T-helper 1 cell (primary cell): Measurements from ENCODE around the gene SHISA5.
A peak's percentile ranks its signal among the peaks of the same experiment; 100 is the strongest.
"Not testable (repeated sequence)": the region's sequence is repeated elsewhere in the genome, so short reads cannot be mapped to it uniquely, and the experiment has no call there.

Experiments
- DNase-seq, 5 donors: peaks; one replicate each; pipeline ENCODE4 v3.0.0-alpha.2; 2012 to 2020
- total RNA-seq, 4 donors: gene quantifications; one replicate each; lab custom pipeline; 2026; lab: John Stamatoyannopoulos, UW

The SHISA5 gene, protein sequence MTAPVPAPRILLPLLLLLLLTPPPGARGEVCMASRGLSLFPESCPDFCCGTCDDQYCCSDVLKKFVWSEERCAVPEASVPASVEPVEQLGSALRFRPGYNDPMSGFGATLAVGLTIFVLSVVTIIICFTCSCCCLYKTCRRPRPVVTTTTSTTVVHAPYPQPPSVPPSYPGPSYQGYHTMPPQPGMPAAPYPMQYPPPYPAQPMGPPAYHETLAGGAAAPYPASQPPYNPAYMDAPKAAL
- total RNA-seq = 103 to 126 (median 116) reads per million in 4 donors

DNA sequence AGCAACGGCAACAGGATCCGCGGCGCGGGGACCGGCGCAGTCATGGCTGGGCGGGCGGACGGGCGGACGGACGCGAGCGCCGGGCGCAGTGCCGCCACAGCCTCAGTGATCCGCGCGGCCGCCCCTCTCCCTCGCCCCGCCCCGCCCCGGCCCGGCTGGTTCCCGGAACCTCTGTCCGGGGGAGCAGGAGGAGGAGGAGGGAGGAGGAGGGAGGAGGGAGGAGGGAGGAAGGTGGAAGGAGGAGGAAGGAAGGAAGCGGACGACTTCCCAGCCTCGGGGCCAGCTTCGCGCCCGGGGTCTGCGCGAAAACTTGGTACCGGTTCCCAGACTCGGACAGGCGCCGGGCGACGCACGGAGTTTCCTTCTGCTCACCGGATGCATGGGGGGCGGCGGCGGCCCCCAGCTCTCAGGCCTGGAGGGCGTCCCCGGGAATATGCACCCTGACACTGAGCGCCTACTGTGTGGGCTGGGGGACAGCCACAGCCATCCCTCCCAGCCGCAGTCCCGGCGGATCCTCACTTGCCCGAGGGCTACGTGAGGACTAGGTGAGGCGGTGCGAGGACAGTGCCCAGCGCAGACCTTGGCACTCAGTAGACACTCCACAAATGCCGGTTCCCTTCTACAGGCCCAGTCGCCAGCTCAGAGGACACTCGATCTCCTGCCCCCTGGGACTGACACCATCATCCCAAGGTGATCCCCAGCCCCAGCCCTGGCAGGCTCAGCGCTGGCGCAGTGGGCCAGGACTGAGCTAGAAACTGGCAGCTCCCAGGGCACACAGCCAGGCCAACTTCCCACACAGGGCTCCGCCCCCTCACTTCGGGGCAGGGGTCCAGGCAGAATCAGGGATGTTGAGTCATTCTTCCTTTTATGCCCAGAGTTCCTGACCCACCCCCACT is at the start of gene SHISA5:
SHISA5 (minus strand) TSS at position 124 of the 896 bp plus-strand sequence; CDS start at position 44, 80 bp downstream.
- DNase-seq = peak in 4 of 5 donors; percentile 30 to 57 (median 40)

GRCh38 chr3:48553361-48553760 is 49.4 kb upstream of the SHISA5 start:
- DNase-seq = no peak

- DNase-seq = no peak
Measured at GRCh38 chr3:48552111-48552951, 48.4 kb upstream of the SHISA5 start.

DNA sequence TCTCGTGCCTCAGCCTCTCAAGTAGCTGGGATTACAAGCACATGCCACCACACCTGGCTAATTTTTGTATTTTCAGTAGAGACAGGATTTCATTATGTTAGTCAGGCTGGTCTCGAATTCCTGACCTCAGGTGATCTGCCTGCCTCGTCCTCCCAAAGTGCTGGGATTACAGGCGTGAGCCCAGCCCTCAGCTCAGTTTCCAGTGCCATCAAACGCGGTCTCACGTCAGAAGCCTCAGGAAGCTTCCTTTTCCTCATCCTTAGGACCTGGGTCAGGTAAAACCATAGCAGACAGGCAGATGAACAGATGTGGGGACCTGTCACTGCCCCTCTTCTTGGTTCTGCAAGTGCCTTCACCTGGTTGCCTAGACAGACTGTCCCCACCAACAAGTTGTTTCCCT is 47.7 kb upstream of the SHISA5 start:
- DNase-seq = not testable (repeated sequence)

DNA sequence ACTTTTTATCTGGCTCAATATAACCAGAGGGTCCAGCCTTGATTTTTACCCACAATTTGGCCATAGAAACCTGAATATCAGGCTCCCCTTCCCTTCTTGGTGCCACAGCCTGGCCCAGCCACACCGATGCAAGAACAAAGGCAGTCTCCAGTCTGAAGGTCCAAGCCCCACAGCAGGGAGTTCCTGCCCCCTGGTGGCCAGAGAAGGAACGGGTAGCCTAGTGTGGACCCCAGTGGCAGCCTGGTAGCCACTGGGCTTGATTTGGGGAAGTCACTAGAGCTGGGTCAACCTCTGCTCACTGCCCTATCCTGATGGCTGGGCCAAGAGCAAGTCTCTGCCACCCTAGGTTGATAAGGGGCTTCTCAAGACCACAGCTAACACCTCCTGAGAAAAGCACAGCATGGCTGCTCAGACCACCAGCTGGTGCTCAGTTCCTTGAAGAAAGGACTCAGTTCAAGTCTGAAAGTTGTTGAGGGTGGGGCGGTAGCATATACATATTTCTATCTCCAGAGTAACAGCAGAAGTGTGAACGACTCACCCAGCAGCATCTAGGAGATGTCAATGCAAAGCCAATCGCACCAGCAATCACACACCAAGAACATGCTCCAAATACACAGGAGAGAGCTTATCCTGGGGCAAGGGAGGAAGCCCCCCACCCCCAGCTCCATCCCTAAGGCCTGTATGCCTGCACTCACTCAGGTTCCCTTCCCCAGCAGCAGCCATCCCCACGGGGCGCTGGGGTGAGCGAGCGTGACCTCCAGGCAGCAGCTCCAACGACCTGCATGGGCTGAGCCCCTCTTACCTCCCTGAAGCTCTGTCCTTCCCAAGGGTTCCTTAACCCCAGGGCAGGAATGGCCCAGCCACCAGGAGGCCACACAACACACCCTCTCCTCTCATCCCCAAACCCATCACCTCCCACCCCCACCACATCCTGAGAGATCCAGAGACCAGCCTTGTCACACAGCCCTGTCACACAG is 45.0 kb upstream of the SHISA5 start:
- DNase-seq = peak; percentile 58 to 77 (median 72)

DNA sequence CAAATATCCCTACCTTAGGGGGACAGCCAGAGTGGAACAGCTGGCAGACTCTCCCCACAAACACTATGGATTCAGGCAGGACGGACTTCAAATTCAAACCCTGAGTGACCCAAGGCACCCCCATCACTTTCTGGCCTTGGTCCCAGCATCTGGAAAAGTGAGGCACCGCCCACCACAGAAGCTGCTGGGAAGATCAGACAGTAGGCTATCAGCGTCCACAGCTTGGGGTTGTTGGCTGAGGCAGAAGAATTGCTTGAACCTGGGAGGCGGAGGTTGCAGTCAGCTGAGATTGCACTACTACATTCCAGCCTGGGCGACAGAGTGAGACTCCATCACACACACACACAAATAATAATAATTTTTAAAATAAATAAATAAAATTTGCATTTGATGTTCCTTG is 44.2 kb upstream of the SHISA5 start:
- no peak for DNase-seq

DNA sequence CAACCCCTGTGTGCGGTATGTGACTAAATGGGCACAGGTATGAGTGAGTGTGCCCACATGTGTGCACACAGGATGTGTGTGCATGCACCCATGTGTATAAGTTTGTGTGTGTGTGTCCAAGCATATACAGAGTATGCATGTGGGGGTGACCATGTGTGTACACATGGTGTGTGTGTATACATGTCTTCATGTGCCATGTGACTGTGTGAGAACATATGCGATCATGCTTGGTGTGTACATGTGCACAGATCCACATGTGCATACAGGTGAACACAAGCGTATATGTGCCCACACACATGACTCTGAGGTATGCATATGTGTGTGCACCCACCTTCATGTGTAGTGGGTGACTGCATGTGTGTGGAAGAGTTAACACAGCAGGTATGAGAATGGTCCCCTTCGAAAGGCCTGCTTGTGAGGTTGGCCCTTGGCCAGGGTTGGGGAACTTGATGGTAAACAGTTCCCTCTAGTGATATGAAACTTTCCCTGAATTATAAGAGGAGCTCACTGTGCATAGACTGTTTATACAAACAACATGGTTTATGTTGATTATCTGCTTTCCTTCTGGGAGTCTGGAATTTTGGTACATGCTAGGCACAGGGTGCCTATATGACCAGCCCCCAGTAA is 42.3 kb upstream of the SHISA5 start:
- DNase-seq = no peak

DNA sequence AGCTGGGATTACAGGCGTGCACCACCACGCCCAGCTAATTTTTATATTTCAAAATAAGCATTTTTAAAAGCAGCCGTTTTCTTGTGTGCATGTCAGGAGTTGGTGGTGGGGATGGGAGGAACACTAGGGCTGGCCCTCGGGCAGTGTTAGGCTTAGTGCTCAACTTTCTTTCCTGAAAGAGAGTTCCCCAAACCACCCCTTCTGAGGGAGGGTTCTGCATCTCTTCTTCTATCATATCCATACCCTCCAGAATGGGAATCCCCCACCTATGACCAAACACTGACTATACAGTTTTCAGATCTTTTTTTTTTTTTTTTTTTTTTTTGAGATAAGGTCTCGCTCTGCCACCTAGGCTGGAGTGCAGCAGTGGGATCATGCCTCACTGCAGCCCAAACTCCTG is 40.2 kb upstream of the SHISA5 start:
- DNase-seq = no peak

GRCh38 chr3:48543271-48543866 is 39.4 kb upstream of the SHISA5 start:
- DNase-seq = no peak

DNA sequence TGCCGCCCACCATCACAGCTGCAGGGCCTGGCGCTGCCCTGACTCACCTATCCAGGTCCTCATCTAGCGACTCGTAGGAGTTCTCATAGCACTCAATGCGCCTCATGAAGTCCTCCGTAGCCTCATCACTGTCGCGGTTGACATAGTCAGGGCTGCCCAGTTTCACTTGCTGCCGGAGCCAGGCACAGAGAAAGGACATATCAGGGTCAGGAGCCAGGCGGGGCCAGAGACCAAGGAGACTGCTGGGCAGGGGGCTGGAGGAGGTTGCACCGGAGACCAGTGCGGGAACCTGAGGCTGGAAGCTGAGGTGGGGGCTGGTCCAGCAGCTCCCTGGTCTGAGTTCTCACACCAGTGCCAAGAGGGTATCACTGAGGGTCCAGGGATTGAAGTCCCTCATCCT is 34.5 kb upstream of the SHISA5 start:
- no peak for DNase-seq

GRCh38 chr3:48536785-48537184 is 32.8 kb upstream of the SHISA5 start:
- DNase-seq = no peak

- no peak for DNase-seq
Measured at GRCh38 chr3:48536116-48536515, 32.1 kb upstream of the SHISA5 start.

DNA sequence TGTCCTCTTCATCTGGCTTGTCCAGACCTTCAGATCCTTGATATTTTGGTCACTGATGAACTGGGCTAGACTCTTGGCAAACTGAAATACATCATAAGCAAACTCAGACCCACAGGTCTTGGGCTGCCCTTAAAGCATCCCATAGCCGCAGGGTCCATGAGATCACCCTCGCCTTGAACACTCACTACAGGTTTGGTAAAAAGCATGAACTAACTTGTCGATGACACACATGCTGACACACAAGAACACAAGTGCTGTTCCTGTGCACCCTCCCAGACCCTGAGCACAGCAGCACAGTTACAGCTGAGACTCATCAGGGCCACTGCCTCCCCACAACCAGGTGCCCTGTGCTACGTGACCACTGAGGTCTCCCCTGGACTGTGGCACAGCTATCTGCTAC is 31.6 kb upstream of the SHISA5 start:
- DNase-seq = no peak

GRCh38 chr3:48532977-48533337 is 29.0 kb upstream of the SHISA5 start:
- DNase-seq = no peak

GRCh38 chr3:48532271-48532976 is 28.4 kb upstream of the SHISA5 start:
- no peak for DNase-seq

GRCh38 chr3:48530701-48531100 is 26.7 kb upstream of the SHISA5 start:
- DNase-seq = not testable (repeated sequence)

DNA sequence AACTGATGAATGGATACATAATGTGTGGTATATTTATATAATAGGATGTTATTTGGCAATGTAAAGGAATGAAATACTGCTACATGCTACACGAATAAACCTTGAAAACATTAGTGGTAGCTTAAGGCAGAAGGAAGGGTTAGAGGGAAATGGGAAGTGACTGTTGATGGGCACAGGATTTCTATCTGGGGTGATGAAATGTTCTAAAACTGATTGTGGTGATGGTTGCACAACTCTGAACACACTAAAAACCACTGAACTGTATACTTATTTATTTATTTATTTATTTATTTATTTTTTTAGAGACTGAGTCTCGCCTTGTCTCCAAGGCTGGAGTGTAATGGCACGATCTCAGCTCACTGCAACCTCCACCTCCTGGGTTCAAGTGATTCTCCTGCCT is 24.8 kb upstream of the SHISA5 start:
- DNase-seq = no peak

DNA sequence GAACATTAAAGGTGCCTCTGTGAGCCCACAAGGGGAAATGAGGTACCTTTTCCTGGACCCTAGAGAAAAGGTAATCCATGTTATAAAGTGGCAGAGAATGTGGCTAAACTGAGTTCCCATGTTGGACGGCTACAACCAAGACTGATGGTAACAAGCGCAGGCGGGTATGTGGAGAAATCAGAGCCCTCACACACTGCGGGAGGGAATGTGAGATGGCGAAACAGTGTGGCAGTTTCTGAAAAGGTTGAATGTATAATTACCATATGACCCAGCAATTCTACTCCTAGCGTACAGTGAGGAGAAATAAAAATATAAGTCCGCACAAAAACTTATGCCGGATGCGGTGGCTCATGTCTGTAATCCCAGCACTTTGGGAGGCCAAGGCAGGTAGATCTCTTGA is 24.1 kb upstream of the SHISA5 start:
- DNase-seq = no peak

- DNase-seq = no peak
Measured at GRCh38 chr3:48524970-48525369, 21.0 kb upstream of the SHISA5 start.

GRCh38 chr3:48521635-48522034 is 17.7 kb upstream of the SHISA5 start:
- no peak for DNase-seq
